GM21786 (cell line): ENCODE data around the gene TUBA3C.
"Not testable (repeated sequence)": the region's sequence is repeated elsewhere in the genome, so short reads cannot be mapped to it uniquely, and the experiment has no call there.

Experiments
- ATAC-seq: cut with Tn5 transposase; IDR thresholded peaks from one replicate; pipeline ENCODE4 v1.9.1; 2021; ENCODE audit not compliant: unreplicated experiment

Gene TUBA3C

DNA sequence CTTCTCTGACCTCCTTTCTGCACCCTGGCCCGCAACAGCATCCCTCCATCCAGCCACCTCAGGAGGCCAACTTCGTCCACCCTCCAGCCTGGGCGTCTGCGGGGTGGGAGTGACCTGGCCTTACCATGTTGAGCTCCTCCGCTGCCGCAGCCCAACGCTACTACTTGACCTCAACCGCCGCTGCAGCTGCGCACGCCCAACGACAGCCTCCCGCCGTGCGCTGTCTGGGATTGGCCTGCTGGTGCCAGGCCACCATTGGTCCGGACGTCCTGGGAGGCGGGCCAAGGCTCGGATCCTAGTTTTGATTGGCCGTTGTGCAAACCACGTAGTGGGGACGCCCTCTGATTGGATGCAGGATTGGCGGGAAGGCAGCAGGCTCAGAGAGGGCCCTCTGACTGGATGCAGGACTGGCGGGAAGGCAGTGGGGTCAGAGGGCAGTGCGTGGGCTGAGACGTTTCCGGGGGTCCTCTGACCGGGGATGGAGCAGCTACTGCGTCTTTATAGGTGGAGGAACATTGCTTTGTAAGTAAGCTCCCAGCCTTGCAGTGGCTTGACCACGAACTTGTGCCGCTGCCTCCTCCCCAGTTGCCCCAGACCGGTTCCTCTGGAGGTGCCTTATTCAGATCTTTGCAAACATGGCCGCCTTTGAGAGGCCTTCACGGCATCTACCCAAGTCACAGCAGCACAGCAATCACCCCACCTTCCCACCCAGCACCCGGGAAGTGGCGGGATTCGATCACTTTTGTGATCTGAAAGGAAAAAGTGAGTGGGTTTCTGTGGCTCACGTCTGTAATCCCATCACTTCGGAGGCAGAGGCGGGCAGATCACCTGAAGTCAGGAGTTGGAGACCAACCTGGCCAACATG is at the start of gene TUBA3C:
TUBA3C (minus strand) TSS at position 204 of the 865 bp plus-strand sequence; CDS start at position 127, 77 bp downstream.
- no peak for ATAC-seq

DNA sequence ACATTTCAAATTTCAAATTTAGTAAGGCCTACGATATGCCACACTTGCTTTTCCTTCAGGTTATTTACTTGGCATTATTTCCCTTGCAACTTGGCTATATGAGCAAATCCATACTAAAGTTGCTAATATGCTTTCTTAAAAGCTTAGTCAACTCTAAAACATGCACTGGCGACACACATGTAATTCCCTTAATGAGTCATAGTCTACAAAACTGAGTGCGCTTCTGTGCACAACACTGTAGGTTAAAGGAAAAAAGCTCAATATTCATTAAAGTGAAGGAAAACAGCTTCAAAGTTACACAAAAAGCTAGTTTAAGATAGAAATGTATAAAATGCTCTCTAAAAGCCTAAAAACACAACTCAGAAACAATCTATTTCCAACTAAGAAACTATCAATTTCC is 25.8 kb upstream of the TUBA3C start:
- not testable (repeated sequence) for ATAC-seq

DNA sequence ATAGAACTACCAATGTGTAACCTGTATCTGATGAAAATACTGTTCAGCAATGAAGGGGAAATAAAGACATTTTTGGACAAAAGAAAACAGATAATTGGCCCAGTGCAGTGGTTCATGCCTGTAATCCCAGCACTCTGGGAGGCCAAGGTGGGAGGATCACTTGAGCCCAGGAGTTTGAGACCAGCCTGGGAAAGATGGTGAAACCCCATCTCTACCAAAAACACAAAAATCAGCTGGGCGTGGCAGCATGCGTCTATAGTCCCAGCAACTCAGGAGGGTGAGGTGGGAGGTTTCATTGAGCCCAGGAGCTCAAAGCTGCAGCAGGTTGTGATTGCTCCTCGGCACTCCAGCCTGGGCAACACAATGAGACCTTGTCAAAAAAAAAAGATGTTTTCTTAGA is 11.0 kb upstream of the TUBA3C start:
- ATAC-seq, result not testable (repeated sequence)

DNA sequence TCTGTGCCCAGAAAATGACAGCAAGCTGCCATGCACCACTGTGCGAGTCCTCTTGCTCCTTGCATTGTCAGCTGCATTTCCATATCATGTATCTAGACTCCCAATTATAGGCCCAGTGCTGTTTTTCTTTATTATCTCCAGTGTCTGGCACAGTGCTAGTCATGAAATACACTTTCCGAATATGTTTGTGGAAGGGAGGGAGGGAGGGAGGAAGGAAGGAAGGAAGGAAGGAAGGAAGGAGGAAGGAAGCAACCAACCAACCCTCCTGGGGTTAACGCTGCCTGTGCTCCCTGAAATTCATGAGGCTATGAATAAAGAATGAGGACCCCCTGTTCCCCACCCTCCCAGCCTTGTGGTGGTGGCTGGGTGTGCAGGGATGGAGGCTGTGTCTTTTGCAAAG is 8.3 kb upstream of the TUBA3C start:
- ATAC-seq, result not testable (repeated sequence)

DNA sequence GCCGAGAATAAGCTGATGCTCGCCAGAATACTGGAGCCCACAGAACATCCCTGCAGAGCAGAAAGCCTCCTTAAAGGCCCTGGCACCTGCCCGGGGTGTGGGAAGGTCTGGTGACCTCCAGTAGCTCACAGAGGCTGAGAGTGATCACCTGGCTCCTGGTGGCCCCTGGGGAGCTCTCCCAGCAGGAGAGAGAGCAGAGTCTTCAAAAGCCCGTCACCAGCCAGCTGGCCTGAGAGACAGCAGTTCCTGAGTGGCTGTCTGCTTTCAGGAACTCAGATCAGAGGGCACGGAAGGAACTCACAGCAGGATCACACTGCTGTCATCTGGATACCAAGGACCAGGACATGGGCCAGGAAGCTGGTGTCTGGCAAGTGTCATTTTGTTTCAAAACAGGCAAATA is 7.7 kb upstream of the TUBA3C start:
- not testable (repeated sequence) for ATAC-seq

DNA sequence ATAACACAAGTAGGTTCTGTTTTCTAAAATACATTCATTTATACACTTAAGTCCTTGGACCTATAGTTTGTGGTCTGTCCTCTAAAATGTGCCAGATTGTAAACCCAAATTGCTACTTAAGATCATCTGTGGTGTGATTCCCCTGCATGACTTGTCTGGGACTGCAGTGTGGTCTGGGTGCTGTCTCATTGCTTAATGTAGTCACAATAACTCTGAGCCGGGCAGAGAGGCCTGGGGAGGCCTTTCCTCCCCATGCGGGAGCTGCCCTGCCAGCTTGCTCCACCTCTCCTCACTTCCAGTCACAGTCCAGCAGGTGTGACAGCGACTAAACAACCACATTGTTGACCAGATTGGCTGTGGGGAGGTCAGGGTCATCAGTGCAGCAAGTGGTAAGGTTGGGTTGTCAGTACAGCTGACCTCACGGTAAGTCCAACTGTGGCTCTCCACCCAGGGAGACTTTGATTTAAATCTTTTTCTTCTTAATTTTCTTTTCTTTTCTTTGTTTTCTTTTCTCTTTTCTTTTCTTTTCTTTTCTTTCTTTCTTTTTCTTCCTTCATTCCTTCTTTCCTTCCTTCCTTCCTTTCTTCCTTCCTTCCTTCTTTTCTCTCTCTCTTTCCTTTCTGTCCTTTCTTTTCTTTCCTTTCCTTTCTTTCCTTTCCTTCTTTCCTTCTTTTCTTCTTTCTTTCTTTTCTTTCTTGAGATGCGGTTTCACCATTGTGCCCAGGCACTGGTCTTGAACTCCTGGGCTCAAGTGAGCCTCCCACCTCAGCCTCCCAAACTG is 4.4 kb upstream of the TUBA3C start:
- ATAC-seq, result no peak

DNA sequence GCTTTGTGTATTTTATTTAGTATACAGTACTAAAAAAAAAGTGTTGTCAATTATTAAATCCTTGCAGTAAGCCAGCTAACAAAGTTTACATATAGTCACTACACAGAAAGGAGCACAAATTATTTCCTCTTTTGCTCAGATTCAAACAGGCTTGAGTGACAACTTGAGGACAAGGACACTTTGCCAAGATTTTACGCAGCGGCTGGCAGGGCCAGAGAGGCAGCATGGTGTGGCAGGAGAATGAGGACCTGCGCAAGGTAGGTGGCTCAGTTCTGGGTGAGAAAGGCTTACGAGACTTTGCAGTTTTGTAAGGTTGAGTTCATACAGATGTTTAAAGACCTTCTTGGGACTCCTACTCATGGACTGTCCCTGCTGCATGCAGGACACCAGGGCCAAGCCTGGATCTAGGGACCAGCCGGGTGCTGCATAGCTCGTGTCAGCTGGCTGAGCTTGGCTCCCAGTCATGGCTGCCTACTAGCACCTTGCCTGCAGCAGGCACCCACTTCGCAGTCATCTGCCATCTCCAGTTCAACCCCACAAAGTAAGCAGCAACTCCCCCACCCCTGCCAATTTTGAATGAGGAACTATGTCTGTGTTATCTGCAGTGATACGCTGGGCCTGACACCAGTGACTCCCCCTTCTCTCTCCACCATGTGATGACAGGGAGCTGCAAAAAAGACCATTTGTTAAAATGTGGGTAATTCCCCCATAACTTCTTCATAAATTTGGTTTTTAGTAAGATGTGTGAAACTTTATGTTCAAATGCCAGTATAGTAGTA is 3.7 kb upstream of the TUBA3C start:
- no peak for ATAC-seq

DNA sequence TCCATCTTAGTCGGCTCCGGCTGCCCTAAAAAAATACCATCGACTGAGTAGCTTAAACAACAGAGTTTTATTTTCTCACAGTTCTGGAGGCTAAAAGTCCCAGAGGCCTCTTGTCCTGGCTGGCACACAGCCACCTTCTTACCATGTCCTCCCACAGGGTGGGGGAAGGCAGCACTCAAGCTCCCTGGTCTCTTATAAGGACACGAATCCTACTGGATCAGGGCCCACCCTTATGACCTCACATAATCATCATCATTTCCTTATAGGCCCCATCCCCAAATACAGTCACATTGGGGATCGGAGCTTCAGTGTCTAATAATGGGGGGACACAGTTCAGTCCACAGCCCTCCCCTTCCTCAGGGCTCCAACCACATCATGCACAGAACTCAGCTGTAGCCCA is 2.6 kb upstream of the TUBA3C start:
- ATAC-seq, result no peak

DNA sequence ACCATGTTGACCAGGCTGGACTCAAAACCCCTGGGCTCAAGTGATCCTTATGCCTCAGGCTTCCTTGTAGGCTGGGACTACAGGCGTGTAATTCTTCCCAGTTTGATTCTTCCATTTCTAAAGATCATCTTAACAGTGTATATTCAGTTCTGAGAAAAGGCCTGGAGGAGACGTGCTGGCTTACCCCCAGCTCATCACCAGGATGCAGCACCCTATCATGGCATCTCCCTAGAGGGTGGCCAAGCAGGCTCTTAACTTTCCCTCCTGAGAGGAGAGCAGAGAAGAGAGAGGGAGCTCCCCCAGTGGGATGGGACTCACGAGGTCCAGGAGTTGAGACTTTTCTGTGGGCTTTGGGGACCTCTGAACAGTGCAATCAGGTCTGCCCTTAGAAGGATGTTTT is 2.1 kb upstream of the TUBA3C start:
- no peak for ATAC-seq

DNA sequence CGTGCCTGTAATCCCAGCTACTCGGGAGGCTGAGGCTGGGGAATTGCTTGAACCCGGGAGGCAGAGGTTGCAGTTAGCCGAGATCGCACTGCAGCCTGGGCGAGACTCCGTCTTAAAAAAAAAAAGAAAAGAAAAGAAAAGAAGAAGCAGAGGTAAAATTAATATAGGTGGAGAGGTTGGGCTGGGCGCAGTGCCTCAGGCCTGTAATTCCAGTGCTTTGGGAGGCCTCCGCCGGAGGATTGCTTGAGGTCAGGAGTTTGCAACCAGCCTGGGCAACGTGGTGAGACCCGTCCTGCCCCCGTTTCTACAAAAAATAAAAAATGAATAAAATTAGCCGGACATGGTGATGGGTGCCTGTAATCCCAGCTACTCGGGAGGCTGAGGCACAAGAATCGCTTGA is 912 bp upstream of the TUBA3C start:
- no peak for ATAC-seq

DNA sequence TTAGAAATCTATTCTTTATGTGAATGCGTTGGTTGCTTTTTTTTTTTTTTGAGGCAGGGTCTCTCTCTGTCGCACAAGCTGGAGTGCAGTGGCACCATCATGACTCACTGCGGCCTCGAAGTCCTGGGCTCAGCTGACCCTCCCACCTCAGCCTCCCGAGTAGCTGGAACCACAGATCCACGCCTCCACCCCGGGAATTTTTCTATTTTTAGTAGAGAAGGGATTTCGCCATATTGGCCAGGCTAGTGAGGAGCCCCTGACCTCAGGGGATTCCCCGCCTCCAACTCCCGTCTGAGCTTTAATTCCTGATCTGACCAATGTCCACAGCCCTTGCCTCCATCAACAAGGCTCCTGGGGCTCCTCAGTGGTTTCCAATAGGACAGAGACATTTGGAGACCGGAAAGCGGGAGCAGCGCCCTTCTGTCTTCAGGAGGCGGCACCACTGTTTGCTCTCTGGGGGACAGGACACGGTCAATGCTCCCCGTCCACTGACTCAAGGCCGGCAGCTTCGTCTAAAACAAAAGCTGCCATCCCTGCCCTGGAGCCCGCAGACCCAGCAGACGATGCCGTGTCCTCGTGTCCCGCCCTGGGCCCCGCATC is 503 bp downstream of the TUBA3C start:
- no peak for ATAC-seq

DNA sequence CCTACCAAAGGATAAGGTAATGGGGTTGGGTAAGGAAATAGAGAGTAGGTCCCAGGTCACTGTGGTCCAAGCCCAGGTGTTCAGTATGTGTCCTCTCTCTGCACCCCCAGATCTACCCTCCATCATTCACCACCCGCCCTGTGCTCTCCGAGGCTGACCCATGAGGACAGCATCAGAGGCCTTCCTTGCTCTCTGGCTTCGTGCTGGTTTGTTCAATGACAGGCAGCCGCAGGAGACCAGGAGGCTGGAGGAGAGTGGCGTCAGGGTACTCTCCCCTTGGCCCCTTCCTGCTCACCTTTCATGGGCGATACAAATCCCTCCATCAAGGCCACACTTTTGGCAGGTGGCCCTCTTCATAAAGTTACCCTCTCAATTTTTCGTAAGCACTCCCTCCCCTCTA is 1.7 kb downstream of the TUBA3C start:
- no peak for ATAC-seq

DNA sequence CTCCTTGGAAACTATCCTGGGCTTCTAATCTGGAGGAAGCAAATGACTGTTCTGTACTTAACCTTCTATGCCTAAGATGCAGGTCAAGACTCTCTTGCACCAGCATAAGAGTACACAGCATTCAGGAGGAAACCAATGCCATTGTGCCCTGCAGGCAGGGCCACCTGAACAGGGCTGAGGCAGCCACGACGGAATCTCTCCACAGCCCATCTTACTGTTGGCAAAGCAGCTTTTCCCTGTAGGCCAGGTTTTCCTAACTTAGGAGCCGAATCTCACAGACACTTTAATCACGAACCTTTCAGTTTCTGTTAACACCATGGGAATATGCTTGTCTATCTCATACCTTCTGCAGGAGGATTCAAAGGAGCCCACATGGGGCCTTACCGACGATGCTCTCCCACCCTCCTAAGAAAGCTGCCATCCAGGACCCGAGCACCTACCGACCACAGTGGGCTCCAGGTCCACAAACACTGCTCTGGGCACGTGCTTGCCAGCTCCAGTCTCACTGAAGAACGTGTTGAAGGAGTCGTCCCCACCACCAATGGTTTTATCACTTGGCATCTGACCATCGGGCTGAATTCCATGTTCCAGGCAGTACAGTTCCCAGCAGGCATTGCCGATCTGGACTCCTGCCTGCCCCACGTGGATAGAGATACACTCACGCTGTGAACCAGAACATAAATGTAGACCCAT is 2.6 kb downstream of the TUBA3C start:
- no peak for ATAC-seq

DNA sequence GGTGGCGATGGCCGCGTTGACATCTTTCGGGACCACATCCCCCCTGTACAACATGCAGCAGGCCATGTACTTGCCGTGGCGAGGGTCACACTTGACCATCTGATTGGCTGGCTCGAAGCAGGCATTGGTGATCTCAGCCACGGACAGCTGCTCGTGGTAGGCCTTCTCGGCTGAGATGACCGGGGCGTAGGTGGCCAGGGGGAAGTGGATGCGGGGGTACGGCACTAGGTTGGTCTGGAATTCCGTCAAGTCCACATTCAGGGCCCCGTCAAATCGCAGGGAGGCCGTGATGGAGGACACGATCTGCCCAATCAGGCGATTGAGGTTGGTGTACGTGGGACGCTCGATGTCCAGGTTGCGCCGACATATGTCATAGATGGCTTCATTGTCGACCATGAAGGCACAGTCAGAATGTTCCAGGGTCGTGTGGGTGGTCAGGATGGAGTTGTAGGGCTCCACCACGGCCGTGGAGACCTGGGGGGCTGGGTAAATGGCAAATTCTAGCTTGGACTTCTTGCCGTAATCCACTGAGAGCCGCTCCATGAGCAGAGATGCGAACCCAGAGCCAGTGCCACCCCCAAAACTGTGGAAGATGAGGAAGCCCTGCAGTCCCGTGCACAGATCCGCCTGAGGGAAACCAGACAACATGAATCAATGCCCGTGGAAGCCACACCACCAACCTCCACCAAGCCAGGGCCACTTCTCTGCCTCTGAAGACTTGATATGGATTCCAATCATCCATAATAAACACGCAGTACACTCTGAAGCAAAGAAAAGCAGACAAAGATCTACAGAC is 4.4 kb downstream of the TUBA3C start:
- ATAC-seq, result not testable (repeated sequence)

DNA sequence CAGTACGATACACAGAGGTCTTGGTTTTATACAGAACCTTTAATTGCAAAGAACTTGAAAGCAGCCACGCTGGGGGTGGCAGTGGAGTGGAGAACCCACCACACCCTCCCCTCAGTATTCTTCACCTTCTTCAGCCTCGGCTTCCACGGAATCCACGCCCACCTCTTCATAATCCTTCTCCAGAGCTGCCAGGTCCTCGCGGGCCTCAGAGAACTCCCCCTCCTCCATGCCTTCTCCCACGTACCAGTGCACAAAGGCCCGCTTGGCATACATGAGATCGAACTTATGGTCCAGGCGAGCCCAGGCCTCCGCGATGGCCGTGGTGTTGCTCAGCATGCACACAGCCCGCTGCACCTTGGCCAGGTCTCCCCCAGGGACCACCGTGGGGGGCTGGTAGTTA is 7.9 kb downstream of the TUBA3C start:
- ATAC-seq, result no peak

DNA sequence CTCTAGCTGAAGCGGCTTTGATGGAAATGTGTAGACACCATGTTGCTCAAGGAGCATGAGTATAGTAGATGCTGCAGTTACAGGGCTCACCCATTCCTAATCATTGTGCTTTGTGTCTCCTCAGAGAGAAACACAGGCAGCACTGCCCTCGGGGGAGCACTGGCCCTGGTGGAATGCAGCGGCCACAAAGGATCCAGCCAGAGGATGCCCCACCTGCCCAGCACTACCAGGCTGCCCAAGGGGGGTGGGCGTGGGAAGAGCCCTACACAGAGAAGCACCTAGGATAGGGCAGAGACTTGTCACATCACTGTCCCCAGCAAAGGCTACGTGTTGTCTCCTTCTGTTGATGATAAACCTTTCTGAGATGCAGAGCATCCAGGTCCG is 9.0 kb downstream of the TUBA3C start:
- no peak for ATAC-seq

DNA sequence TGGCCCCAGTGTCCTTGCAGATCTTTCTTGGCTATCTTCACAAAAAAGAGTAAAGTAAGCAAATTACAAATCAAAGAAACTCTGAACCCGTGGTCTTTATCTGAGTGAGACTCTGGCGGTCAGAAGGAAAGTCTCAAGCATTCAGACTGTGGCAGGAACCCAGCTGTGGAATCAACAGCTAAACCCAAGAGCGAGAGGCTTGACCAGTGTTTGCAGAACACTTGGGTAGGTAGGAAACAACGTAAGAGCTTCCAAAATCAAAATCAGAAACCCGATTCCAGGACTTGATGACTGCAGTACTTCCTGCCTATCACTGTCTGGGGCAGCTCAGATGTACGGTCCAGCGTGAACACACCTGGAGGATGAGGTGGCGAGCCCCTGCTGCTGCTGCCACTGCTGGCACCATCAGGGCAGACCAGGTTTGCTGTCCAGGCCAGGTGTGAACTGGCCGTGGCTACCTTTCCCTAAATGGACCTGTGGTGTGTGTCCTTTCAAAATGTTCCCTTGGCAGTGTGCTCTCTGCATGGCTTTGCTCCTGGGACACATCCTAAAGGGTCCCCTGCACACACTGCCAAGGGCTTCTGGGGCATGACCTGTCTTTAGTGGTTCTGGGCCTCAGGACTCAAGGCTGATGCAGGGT is 9.5 kb downstream of the TUBA3C start:
- no peak for ATAC-seq

DNA sequence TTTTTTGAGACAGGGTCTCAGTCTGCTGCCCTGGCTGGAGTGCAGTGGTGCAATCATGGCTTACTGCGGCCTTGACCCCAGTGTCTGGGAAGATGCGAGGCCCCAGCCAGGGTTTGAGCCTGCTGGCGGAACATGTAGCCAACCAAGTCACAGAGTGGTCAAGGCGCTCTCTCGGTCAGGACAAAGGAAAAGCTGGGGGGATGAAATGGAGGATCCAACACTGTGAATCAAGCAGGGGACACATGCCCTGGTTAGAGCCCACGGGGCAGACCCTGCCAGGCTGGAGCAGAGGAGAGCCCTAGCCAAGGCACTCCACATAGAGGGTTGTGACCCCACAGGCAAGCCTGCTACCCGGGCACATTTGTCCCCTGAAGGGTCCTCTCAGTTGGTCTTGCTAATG is 10.1 kb downstream of the TUBA3C start:
- no peak for ATAC-seq

DNA sequence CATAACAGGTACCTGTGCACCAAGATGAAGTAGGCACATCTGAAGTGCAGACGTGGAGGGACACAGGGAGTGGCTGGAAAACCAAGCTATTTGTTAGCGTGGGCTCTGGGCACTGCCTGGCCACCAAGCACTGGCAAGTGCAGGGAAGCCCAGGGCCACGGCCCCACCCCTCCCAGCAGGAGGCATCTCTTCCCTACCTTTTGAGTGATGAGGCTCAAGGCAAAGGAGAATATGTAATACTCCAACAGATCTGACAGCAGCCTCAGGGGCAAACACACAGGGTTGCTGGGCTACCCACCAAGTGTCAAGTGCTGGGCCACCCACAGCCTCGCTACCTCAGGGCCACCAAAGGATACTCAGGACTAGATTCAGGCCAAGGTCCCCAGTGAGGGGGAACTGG is 11.6 kb downstream of the TUBA3C start:
- ATAC-seq, result no peak
